ENCODE data around the gene PPP1R26. TPM values are rescaled to one million over a fixed set of nuclear protein-coding genes. Genes with fewer than 3 reads are reported as not detected.
"Not testable (repeated sequence)": the region's sequence is repeated elsewhere in the genome, so short reads cannot be mapped to it uniquely, and the experiment has no call there.

PPP1R26 gene
- total and polyA plus RNA-seq, 2 donors = 8.9 to 14.1 TPM

DNA sequence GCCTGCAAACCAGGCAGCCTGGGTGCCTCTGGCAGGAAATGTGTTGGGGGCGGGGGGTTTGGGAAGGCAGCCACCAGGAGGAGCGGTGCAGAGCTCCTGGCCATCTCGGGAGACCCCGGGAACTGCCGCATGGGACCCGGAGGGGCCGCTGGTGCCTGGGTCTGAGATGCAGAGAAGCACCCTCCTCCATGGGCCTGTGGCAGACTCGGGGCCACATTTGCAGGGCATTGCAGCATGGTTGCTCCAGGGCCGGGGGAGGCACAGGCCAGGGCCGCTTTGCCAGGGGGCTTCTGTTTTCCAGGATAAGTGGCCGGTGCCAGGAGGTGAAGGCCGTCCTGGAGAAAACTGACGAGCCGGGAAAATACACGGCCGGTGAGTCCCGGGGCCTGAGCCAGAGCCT, 43.3 kb downstream of the PPP1R26 start:
- 60% methylated on average over 17 of the region's 17 CpGs for WGBS
- Histone ChIP-seq H3K27ac (ENCODE audit: low read depth) (no peak overlapping the region), H3K4me3 (ENCODE audit: low read depth, low read length) (no peak overlapping the region), H3K4me1 (ENCODE audit: insufficient read depth) (no peaks in the 10 kb centered on the region), H3K36me3 (ENCODE audit: insufficient read depth) (no peaks in the 10 kb centered on the region)
- DNase-seq (ENCODE audit: extremely low spot score) = no peak

DNA sequence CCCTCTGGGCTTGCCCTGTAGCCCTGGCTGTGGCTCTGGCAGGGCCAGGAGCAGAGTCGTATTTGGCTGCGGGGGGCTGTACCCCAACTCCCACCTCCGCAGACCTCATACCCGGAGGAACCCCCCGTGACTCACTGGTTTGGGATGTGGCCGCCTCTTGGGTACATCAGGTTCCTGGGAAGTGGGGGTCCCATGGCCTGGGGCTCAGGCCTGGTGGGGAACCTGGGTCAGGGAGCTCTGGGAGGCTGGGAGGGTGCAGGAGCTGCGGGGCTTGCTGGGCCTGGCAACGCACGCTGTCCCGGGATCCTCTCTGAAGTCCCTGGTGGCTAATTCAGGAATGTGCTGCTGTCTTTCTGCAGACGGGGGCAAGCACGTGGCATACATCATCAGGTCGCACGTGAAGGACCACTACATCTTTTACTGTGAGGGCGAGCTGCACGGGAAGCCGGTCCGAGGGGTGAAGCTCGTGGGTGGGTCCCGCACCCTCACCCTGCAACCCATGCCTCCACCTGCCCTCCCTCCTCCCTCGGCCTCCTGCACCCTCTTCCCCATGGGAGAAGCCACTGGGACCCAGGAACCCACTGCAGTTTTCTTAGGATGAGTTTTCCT, 44.0 kb downstream of the PPP1R26 start:
- no peak for DNase-seq (ENCODE audit: extremely low spot score)
- 58% methylated on average over 21 of the region's 21 CpGs for WGBS
- H3K36me3 ChIP-seq (ENCODE audit: insufficient read depth) = no peaks in the 10 kb centered on the region
- no peak overlapping the region for H3K4me3 ChIP-seq (ENCODE audit: low read depth, low read length)
- no peaks in the 10 kb centered on the region for H3K4me1 ChIP-seq (ENCODE audit: insufficient read depth)
- H3K27ac ChIP-seq (ENCODE audit: low read depth) = no peak overlapping the region

DNA sequence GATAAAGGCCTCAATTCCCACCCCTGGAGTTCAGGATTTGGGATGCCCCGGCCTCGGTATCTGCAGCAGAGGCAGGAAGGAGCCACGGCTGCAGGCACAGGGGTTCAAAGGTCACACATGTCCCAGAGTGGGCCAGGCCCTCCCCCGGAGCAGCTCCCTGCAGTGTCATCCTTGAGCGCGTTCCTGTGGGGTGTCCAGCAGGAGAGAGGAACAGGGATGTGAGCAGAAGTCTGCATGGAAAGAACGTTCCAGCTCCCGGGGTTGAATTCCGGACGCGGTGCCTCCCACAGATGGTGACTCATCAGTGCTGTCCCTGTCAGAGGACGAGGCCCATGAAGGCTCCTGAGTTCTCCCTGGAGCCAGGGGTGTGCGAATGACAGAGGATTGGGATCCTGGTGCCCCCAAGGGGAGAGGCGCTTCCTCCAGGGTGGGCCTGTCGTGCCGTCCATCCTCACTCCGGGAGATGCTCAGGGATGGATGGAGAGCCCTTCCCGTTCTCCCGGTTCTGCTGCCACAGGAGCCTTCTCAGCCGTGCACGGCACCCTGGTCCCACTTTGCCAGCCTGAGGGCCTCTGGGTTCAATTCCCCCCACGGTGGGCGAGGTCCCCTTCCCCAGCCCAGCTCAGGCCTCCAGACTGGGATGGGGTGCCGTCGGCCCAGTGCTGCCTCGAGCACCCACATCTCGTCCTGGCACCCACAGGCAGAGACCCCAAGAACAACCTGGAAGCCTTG, 44.7 kb downstream of the PPP1R26 start:
- H3K27ac ChIP-seq (ENCODE audit: low read depth) = no peak overlapping the region
- no peak overlapping the region for H3K4me3 ChIP-seq (ENCODE audit: low read depth, low read length)
- 63% methylated on average over 27 of the region's 27 CpGs for WGBS
- no peaks in the 10 kb centered on the region for H3K36me3 ChIP-seq (ENCODE audit: insufficient read depth)
- no peaks in the 10 kb centered on the region for H3K4me1 ChIP-seq (ENCODE audit: insufficient read depth)
- no peak for DNase-seq (ENCODE audit: extremely low spot score)

DNA sequence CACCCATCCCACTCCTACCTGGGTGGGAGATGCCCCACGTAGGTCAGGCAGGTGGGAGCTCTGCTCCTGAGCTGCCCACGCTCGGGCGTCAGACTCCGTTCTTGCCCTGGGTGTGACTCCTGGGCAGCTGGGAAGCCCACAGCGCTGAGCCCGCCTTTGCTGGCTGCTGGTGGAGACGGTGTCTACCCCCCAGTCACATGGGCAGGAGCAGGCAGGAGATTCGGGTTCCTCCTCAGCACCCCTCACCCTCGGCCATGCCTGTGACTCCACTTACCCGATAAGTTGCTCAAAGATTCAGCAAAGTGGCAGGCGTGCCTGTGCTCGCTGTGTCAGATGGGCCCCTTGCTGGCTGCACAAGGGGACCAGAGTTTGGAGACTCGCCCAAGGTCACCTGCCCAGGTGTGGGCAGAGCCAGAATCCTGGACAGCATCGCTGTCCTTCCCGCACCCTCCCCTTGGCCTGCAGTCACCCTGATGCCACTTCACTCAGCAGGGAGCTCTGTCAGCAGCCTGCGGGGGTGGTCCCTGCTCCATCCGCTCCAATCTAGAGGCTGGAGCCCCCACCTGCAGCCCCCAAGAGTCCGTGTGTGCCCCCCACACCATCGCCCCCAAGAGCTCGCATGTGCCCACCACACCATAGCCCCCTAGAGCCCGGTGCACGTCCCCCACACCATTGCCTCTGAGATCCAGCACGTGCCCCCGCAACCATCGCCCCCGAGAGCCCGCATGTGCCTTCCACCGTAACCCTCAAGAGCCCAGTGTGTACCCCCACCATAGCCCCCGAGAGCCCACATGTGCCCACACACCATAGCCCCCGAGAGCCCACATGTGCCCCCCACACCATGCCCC, 45.9 kb downstream of the PPP1R26 start:
- no peak for DNase-seq (ENCODE audit: extremely low spot score)
- Histone ChIP-seq H3K36me3 (ENCODE audit: insufficient read depth) (no peaks in the 10 kb centered on the region), H3K27ac (ENCODE audit: low read depth) (no peak overlapping the region), H3K4me3 (ENCODE audit: low read depth, low read length) (no peak overlapping the region), H3K4me1 (ENCODE audit: insufficient read depth) (no peaks in the 10 kb centered on the region)
- WGBS = 79% methylated on average over 31 of the region's 31 CpGs

DNA sequence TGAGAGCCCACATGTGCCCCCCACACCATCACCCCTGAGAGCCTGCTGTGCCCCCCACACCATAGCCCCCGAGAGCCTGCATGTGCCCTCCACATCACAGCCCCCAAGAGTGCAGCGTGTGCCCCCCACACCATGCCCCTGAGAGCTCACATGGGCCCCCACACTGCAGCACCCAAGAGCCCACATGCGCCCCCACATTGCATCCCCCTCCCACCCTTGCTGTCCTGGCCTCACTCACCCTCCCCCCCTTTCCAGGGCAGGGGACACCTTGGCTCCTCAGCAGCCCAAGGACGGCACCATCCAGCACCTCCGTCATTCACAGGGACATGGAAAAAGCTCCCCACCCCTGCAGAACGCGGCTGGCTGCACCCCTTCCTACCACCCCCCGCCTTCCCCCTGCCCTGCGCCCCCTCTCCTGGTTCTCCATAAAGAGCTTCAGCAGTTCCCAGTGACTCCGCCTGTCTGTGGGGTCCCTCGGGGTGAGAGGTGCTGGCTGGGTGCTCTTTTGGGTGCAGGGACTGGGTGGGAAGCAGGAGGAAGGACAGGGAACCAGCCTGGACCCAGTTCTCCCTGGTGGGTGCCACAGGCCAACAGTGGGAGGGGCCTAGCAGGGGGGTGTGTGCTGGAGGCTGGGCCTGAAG, 46.6 kb downstream of the PPP1R26 start:
- 68% methylated on average over 11 of the region's 11 CpGs for WGBS
- DNase-seq (ENCODE audit: extremely low spot score) = no peak

DNA sequence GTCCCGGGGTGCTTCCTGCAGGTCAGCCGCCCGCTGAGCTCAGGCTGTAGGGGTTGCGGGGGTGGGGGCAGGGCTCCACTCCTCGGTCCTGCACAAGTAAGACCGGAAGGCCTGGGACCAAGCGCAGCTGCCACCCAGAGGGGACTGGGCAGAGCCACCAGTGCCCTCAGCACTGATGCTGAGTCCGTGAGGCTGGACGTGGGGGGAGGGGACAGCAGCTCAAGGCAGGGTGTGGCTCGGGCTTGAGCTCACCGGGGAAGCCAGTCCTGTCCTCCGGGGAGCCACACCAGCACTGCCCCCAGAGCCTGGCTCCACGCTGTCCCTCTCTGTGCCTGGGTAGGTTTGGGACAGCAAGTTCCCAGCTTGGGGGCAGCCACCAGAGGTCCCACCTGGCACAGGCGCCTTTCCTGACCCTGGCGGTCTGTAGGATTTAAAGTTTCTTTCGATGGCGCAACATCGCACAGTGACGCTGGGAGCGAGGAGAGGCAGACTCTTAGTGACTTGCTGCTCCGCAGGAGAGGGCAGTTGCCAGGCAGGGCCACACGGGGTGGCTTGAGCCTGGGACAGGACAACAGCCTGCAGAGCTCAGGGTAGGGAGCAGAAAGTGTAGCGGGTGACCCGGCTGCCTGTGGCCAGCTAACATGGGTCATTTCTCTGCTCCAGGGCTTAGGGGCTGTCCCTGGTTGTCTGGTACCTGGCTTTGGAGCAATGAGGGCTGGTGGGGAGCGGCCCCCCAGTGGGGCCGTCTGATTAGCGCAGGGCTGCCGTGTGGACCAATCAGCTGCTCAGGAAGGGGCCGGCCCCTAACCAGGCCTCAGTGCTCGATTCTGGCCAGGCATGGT, 47.4 kb downstream of the PPP1R26 start:
- H3K36me3 ChIP-seq (ENCODE audit: insufficient read depth) = no peaks in the 10 kb centered on the region
- no peak overlapping the region for H3K27ac ChIP-seq (ENCODE audit: low read depth)
- WGBS = 62% methylated on average over 30 of the region's 30 CpGs
- no peaks in the 10 kb centered on the region for H3K4me1 ChIP-seq (ENCODE audit: insufficient read depth)
- DNase-seq (ENCODE audit: extremely low spot score) = no peak
- no peak overlapping the region for H3K4me3 ChIP-seq (ENCODE audit: low read depth, low read length)

More for the DNA sequence above, 46.6 kb downstream of the PPP1R26 start:
- Histone ChIP-seq H3K4me3 (ENCODE audit: low read depth, low read length) (no peak overlapping the region), H3K27ac (ENCODE audit: low read depth) (no peak overlapping the region), H3K36me3 (ENCODE audit: insufficient read depth) (no peaks in the 10 kb centered on the region), H3K4me1 (ENCODE audit: insufficient read depth) (no peaks in the 10 kb centered on the region)

DNA sequence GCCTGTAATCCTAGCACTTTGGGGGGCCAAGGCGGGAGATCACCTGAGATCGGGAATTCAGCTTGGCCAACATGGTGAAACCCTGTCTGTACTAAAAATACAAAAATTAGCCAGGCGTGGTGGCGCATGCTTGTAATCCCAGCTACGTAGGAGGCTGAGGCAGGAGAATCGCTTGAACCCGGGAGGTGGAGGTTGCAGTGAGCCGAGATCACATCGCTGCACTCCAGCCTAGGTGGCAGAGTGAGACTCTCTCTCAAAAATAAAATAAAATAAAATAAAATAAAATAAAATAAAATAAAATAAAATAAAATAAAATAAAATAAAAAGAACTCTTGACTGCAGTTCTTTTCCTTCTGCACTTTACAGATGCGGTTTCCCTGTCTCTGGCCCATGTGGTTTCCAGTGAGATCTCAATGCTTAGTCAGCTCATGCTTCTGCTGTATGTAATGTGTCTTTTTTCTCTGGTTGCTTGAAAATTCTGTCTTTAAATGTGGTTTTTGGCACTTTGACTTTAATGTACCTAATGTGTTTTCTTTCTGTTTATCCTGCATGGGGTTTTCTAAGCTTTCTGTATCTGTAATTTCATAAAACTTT, 49.4 kb downstream of the PPP1R26 start:
- not testable (repeated sequence) for H3K36me3 ChIP-seq (ENCODE audit: insufficient read depth); DNase-seq (ENCODE audit: extremely low spot score); H3K4me3 ChIP-seq (ENCODE audit: low read depth, low read length); H3K4me1 ChIP-seq (ENCODE audit: insufficient read depth); H3K27ac ChIP-seq (ENCODE audit: low read depth)
- 91% methylated on average over 10 of the region's 10 CpGs for WGBS

DNA sequence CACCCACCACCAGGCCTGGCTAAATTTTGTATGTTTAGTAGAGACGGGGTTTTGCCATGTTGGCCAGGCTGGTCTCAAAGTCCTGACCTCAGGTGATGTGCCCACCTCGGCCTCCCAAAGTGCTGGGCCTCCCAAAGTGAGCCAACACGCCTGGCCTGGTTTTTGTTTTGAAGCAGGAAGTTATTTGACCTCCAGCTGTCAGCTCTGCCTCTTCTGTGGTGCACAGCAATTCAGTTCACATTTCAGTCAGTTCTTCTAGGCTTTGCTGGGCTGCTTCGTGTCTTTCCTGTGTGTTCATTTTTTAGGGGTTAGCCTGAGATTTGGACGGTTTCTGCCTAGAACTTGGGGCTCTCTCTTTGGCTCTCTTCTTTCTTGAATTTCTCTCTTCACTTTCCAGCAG, 50.6 kb downstream of the PPP1R26 start:
- Histone ChIP-seq H3K4me3 (ENCODE audit: low read depth, low read length) (no peak overlapping the region), H3K4me1 (ENCODE audit: insufficient read depth) (no peaks in the 10 kb centered on the region), H3K36me3 (ENCODE audit: insufficient read depth) (no peaks in the 10 kb centered on the region), H3K27ac (ENCODE audit: low read depth) (no peak overlapping the region)
- 74% methylated on average over 5 of the region's 5 CpGs for WGBS
- no peak for DNase-seq (ENCODE audit: extremely low spot score)

DNA sequence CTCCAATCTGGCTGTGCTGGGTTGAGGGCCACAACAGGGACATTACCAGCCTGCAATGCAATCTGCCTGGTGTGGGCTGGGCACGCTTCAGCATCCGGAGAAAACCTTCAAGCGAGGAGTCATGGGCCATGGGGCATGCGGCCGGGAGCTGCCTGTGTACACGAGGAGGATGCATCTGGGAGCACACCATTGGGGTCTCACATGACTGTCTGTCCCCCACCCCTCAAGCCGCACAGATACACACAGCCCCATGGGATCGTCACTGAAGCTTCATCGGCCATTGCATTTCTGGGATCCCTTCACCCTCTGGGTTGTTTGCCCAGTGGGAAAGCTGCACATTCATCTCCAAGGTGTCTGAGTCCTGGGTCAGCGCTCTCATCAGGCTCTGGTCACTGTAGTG, 51.5 kb downstream of the PPP1R26 start:
- H3K27ac ChIP-seq (ENCODE audit: low read depth) = no peak overlapping the region
- 93% methylated on average over 10 of the region's 10 CpGs for WGBS

DNA sequence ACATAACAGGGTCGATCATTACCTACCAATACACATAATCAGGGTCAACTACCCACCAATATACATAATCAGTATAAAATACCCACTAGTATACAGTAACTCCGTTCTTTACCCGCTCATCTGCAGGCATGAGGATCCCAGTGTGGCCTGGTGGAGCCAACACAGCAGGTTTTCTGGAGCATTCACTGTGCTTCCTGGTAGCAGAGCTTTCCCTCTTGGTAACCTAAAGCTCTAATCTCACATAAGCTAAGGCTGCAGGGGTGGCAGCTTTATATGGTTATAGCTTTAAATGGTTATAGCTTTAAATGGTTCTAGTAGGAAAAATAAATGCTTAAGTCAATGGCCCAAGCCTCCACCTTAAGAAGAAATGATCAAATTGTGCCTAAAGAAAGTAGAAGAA, 53.5 kb downstream of the PPP1R26 start:
- Histone ChIP-seq H3K4me3 (ENCODE audit: low read depth, low read length) (no peak overlapping the region), H3K27ac (ENCODE audit: low read depth) (no peak overlapping the region), H3K36me3 (ENCODE audit: insufficient read depth) (no peaks in the 10 kb centered on the region), H3K4me1 (ENCODE audit: insufficient read depth) (no peaks in the 10 kb centered on the region)
- WGBS = 91% methylated on average over 3 of the region's 3 CpGs
- no peak for DNase-seq (ENCODE audit: extremely low spot score)

More for the DNA sequence above, 51.5 kb downstream of the PPP1R26 start:
- Histone ChIP-seq H3K4me1 (ENCODE audit: insufficient read depth) (no peaks in the 10 kb centered on the region), H3K4me3 (ENCODE audit: low read depth, low read length) (no peak overlapping the region), H3K36me3 (ENCODE audit: insufficient read depth) (no peaks in the 10 kb centered on the region)
- no peak for DNase-seq (ENCODE audit: extremely low spot score)

DNA sequence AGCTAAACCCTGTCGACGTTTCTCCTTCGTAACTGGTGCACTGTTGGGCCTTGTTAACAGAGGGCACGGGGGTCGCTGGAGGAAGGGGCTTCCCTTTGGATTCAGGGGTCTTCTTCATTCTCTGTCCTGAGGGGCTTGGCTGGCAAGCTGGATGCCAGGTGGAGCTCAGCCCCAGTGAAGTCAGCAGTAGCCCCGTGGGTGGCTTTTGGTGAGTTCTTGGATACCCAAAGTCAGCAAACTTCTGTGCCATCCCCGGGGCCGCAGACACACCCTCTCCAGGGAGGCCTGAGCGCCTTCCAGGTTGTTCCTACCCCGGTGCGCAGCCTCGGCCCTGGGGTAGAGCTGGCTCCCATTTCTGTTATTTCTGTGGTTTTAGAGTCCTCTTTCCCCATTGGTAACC, 54.1 kb downstream of the PPP1R26 start:
- DNase-seq (ENCODE audit: extremely low spot score) = no peak
- no peak overlapping the region for H3K4me3 ChIP-seq (ENCODE audit: low read depth, low read length)
- WGBS = 84% methylated on average over 12 of the region's 12 CpGs

DNA sequence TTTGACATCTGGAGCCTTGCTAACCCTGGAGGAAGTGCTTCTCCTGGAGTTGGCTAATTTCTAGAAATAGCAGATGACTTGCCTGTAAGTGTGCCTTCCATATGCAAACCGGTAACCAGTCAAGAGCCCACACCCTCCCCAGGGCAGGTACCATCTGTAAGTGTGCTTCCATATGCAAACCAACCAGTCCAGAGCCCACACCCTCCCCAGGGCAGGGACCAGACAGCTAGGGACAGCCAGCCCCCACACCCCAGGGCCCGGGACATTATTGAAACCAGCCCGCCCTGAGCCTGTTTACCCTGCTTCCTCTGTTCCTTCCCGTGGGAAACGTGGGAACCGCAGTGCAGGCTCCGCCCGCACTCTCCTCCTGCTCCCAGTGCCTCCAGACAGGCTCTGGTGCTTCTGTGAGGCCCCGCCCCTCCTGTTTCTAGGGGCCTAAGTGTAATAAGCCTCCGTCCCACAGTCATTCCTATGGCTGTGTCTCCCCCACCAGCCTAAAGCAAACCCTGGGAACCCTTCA, 54.7 kb downstream of the PPP1R26 start:
- not testable (repeated sequence) for H3K36me3 ChIP-seq (ENCODE audit: insufficient read depth); DNase-seq (ENCODE audit: extremely low spot score); H3K27ac ChIP-seq (ENCODE audit: low read depth); H3K4me3 ChIP-seq (ENCODE audit: low read depth, low read length); H3K4me1 ChIP-seq (ENCODE audit: insufficient read depth)
- 27% methylated on average over 10 of the region's 10 CpGs for WGBS

More for the DNA sequence above, 54.1 kb downstream of the PPP1R26 start:
- H3K4me1 ChIP-seq (ENCODE audit: insufficient read depth) = no peaks in the 10 kb centered on the region
- H3K27ac ChIP-seq (ENCODE audit: low read depth) = no peak overlapping the region
- no peaks in the 10 kb centered on the region for H3K36me3 ChIP-seq (ENCODE audit: insufficient read depth)
